Measurements from ENCODE around the gene SPATA2.
"Not testable (repeated sequence)": the region's sequence is repeated elsewhere in the genome, so short reads cannot be mapped to it uniquely, and the experiment has no call there.

SPATA2 gene

GRCh38 chr20:49885558-49886332 lies 29.6 kb downstream of the SPATA2 start:
- DNase-seq (ENCODE audit: low read depth, low spot score): peak; percentile 14

DNA sequence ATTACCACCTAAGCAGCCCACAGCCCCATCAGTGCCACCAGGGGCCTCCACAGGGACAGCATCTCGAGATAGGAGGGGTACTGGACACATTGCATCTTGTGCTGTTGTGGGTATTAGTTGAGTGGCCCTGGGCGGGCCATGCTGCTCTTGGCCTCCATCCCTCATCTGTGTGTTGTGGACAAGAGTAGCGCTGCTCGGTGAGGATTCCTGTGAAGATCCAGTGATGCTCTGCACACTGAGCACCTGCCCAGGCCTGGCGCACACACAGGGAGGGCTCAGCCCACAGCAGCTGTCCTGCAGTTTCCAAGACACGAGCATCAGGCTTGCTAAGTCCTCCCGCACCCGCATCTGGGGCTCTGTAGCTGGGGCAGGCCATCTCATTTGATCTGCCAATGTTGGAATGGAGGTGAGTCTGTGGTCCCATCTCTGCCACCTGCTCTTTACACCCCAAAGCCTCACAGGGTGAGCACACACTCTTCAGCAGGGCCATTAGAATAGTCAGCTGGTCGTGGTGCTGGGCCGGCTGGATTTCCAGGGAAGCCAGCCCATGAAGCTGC lies 32.0 kb downstream of the SPATA2 start:
- no peak for DNase-seq (ENCODE audit: low read depth, low spot score)

DNA sequence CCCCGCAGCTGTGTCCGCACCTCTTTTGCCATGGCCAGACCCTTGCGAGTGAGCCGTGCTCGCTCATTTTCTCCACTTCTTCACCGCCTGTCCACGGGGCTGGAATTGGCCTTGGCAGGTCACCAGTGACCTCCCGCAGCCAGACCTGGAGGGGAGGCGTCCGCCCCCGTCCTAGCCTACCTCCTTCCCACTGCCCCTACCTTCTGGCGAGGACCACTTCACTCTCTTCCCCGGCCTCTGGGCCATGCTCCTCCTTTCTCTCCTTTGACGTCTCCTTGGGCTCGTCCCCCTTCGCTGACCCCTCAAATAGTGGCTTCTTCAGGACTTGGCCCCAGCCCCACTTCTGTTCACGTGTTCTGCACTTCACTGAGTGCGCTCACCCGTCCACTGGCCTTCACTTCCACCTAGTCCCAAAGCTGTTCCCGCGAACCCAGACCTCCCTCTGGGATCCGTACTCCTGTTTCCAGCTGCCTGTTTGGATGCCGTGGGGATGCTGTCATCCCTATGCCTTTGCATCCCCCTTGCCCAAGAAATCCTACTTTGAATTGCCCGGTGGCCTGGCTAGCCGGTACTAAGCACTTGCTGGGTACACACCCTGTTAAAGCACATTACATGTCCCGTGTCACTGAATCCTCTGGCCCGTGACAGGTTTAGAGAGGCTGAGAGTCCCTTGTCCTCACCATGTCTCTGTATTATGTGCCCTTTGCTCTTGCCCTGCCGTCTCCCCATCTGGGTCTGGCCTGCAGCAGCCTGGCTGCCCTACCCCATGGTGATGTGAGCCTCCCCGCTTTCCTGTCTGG lies 33.0 kb downstream of the SPATA2 start:
- DNase-seq (ENCODE audit: low read depth, low spot score): no peak

DNA sequence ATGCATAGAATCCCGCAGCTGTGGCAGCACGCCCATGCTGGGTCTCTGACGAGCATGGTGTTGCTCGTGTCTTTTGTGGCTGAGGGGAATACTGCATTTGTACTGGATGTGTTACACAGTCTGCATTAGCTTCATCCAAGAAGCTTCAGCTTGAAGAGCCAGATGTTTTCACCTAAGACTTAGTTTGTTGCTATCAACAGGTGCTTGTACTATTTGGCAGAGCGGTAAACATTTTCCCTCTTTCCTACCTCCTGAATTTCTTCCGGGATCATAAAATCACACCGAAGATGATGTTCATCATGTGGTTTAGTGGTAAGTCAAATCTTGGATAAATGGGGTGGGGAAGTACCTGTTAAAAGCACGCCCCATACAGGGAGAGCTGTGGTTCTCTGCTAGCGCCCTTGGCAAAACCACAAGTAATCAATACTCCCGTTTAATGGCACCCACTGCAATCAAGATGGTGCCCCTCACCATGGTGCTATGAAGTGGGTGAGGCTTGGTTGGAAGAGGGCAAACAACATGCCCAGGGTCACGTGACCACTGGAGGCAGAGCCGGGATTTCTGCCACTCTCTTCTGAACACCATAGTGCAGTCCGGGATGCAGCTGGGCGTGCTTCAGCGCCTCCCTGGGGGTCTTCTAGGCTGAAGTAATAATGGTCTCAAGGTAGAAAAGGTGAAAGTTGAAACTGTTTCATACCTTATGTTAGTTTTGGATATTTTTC lies 34.4 kb downstream of the SPATA2 start:
- no peak for DNase-seq (ENCODE audit: low read depth, low spot score)

DNA sequence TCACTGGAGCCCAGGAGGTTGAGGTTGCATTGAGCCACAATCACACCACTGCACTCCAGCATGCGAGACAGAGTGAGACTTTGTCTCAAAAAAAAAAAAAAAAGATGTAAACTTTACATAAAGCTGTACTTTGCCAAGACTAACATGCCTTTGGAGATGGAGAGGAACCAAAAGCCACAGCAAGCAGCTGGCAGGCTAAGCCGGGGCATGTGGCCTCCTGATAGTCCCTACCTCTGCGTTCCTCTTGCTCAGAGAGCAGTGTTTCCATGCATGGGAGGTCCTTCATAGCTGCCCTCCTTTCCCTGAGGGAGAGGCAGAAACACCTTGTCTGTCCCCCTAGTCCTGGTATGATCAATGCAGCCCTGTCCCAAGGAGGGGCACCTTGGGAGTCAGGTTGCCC lies 35.2 kb downstream of the SPATA2 start:
- no peak for DNase-seq (ENCODE audit: low read depth, low spot score)

- no peak for DNase-seq (ENCODE audit: low read depth, low spot score)
Measured at GRCh38 chr20:49878977-49879376, 36.4 kb downstream of the SPATA2 start.

DNA sequence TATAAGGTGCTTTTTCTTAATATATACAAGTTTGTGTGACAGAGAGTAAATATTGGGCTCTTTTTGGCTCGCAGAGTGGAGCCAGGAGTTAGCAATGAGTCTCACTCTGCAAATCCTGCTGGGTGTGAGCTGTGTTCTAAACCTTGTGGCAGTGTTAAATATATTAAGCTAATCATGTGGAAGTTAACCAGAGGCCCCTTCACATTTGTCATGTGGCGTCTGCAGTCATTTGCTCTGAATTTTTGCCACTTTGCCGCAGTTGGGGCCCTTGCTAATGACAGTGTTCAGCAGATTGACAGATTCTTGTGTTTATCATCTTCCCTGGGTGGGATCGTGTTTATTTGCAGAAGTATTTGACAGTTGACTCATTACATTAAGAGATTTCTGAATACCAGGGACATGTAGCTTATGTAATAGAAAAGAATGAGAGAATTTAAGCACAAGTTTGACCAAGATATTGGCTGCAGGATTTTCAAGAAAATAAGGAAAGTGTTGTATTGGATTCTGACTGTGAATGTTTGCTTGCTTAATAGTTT lies 37.9 kb downstream of the SPATA2 start:
- DNase-seq (ENCODE audit: low read depth, low spot score): no peak

DNA sequence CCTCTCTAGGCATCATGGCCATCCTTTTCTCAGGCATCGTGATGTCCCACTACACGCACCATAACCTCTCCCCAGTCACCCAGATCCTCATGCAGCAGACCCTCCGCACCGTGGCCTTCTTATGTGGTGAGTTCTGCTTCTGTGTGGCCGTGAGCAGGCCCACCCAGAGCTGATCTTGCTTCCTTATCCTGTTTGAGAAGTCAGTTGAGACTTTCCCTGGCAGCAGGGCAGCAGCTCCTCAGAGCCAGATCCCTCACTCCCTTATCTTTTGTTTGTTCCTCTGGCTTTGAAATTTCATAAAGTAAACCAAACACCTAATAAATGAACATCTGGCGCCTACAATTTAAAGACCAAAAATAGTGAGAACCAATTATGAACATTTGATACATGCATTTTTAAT lies 40.6 kb downstream of the SPATA2 start:
- DNase-seq (ENCODE audit: low read depth, low spot score): no peak

- DNase-seq (ENCODE audit: low read depth, low spot score): peak; percentile 38
Measured at GRCh38 chr20:49872056-49872455, 43.3 kb downstream of the SPATA2 start.

GRCh38 chr20:49871391-49871948 lies 43.9 kb downstream of the SPATA2 start:
- no peak for DNase-seq (ENCODE audit: low read depth, low spot score)

- no peak for DNase-seq (ENCODE audit: low read depth, low spot score)
Measured at GRCh38 chr20:49870261-49870660, 45.1 kb downstream of the SPATA2 start.

GRCh38 chr20:49868964-49869363 lies 46.4 kb downstream of the SPATA2 start:
- no peak for DNase-seq (ENCODE audit: low read depth, low spot score)

DNA sequence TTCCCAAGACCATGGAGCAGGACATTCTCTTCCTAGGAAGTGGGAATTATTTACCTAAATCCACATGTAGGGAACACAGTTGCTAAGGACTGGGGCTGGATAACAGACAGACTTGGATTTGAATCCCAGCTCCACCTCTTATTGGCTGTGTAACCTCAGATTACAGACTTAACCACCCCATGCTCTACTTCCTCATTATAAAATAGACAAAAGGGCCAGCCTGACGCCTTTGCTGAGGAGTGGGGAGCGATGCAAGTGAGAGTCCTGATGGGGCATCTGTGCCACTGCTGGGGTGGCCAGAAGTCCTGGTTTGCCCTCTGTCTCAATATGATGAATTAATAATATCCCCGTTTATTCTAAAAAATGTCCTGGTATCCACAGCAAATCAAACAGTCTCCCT lies 46.8 kb downstream of the SPATA2 start:
- no peak for DNase-seq (ENCODE audit: low read depth, low spot score)

DNA sequence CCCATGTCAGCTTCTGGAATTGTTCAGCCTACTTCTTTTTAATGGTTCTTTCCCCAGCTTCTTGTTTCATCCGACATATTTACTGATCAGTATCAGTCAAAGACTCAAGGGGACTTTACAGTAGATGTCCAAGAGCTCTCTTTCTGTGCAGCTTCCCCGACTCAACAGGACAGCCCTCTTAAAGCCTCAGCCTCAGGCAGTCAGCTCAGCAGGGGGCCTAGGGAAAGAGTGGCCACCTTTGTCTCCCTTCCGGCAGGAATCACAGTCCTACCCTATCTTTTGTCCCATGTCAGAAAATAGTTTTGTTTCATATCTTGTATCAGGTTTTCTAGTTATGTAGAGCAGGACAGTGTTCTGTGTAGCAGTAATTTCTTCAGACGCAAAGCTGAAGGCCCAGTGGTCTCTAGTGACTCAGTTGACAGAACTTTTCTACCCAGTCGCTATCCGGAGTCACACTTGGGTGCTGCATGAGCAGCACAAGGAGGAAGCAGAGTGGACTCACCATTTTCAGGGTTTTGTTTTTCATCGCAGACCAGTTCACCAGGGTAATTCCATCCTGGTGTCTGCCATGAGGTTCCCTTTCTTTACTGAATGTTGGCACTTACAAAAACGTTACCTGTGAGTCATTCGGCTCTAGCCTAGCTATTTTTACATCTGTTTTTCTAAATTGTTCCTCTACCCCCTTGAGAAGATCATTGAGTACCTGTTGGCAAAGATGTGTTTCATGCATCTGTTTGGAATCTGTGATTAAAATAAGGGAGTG lies 47.7 kb downstream of the SPATA2 start:
- DNase-seq (ENCODE audit: low read depth, low spot score): peak; percentile 84

DNA sequence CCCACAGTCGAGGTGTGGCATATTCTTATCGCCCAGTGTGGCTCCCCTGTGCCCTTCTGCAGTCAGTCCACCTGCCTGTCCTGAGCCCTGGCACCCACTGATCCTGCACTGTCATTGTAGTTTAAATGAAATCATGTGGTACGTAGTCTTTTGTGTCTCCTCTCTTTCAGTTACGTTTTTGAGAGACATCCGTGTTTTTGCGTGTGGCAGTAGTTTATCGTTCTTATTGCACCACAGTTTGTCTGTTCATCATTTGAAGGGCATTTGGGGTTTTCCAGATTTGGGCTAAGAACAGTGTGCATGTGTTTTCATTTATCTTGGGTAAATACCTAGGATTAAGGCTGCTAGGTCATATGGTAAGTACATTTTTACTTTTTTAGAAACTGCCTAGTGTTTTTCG lies 49.3 kb downstream of the SPATA2 start:
- DNase-seq (ENCODE audit: low read depth, low spot score): no peak

- no peak for DNase-seq (ENCODE audit: low read depth, low spot score)
Measured at GRCh38 chr20:49865559-49865958, 49.8 kb downstream of the SPATA2 start.

GRCh38 chr20:49863666-49864065 lies 51.7 kb downstream of the SPATA2 start:
- no peak for DNase-seq (ENCODE audit: low read depth, low spot score)

DNA sequence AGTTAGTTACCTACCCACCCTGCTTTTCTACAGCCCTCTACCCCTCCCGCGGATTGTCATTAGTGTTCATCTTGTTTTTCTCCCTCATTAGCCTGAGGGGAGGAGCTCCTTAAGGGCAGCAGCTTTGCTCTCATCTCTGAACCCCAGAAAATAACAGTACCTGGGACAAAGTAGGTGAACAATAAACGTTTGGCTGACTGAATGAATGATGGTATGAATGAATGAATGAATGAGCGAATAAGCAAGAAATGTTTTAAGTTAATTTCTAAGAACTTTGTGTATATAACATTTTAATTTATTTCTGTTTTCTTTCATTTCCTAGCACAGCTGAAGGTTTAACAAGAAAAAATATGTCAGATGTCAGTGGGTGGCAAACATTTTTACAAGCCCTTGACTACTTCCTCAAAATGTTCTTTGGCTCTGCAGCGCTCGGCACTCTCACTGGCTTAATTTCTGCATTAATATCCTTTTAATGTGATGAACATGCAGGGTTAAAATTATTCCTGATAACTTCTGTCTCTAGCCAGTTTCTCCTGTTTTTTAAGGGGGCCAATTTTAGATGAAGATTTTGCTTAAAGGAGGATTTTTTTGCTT lies 52.6 kb downstream of the SPATA2 start:
- DNase-seq (ENCODE audit: low read depth, low spot score): no peak

- not testable (repeated sequence) for DNase-seq (ENCODE audit: low read depth, low spot score)
Measured at GRCh38 chr20:49861232-49861631, 54.1 kb downstream of the SPATA2 start.

DNA sequence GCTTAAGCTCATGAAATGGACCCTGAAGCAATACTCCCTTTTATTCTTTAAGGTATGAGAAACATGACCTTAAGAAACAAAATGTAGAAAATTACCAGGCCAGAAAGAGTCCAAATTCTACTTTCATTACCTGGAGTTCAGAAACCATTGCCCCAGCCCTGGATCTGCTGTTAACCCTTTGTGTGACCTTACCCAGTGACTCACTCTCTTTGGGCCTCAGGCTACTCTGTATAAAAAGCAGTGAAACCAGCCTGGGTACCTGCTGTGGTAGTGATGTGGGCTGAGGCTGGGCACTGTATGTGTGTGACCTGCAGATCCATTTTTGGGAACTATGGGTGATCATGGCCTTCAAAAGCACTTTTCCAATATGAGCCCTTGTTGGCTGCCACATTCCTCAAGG lies 55.5 kb downstream of the SPATA2 start:
- DNase-seq (ENCODE audit: low read depth, low spot score): peak; percentile 52
